Suppressor macrophage treated with lipopolysaccharide for 4 hours (primary cell): ENCODE results near the gene KRT6C.
"Not testable (repeated sequence)": the region's sequence is repeated elsewhere in the genome, so short reads cannot be mapped to it uniquely, and the experiment has no call there.

Experiments used
- DNase-seq: peaks from one replicate; pipeline ENCODE4 v3.0.0-alpha.2; 2020

KRT6C gene

GRCh38 chr12:52454411-52455201 is 19.0 kb downstream of the KRT6C start:
- DNase-seq = no peak

- DNase-seq = no peak
These were observed 21.5 kb downstream of the KRT6C start, which contains the start of gene KRT6B for GRCh38 chr12:52452101-52452500. TSS of gene KRT6B (minus strand) at chr12:52452146. CDS start at chr12:52452078, 68 bp downstream.

GRCh38 chr12:52448228-52448627 is 25.4 kb downstream of the KRT6C start:
- peak; percentile 43 for DNase-seq

- DNase-seq = not testable (repeated sequence)
These were observed 26.4 kb downstream of the KRT6C start for GRCh38 chr12:52447196-52447595.

GRCh38 chr12:52446367-52447045 is 27.1 kb downstream of the KRT6C start:
- DNase-seq = no peak

- DNase-seq = no peak
These were observed 27.7 kb downstream of the KRT6C start for GRCh38 chr12:52445876-52446275.

- DNase-seq = no peak
These were observed 28.7 kb downstream of the KRT6C start for GRCh38 chr12:52444647-52445595.

GRCh38 chr12:52443966-52444365 is 29.6 kb downstream of the KRT6C start:
- no peak for DNase-seq

GRCh38 chr12:52442600-52443061 is 31.0 kb downstream of the KRT6C start:
- no peak for DNase-seq

- DNase-seq = no peak
These were observed 32.2 kb downstream of the KRT6C start for GRCh38 chr12:52441320-52441911.

GRCh38 chr12:52440821-52441319 is 32.7 kb downstream of the KRT6C start:
- DNase-seq = peak; percentile 32

GRCh38 chr12:52439845-52440244 is 33.8 kb downstream of the KRT6C start:
- no peak for DNase-seq

GRCh38 chr12:52439420-52439819 is 34.2 kb downstream of the KRT6C start:
- DNase-seq = no peak

GRCh38 chr12:52438305-52439301 is 35.0 kb downstream of the KRT6C start:
- DNase-seq = no peak

- no peak for DNase-seq
These were observed 36.1 kb downstream of the KRT6C start for GRCh38 chr12:52437508-52437907.

GRCh38 chr12:52436828-52437474 is 36.7 kb downstream of the KRT6C start:
- DNase-seq = no peak

GRCh38 chr12:52436000-52436827 is 37.4 kb downstream of the KRT6C start:
- DNase-seq = no peak

- DNase-seq = no peak
These were observed 38.0 kb downstream of the KRT6C start for GRCh38 chr12:52435659-52435999.

- no peak for DNase-seq
These were observed 38.7 kb downstream of the KRT6C start for GRCh38 chr12:52434760-52435530.
